HG02885 (cell line): Measurements from ENCODE around the gene HTRA1.

Source experiments
- ATAC-seq: cut with Tn5 transposase; IDR thresholded peaks from one replicate; pipeline ENCODE4 v1.9.1; 2021; ENCODE audit warnings: mild to moderate bottlenecking; ENCODE audit not compliant: unreplicated experiment, poor library complexity

Gene HTRA1

DNA sequence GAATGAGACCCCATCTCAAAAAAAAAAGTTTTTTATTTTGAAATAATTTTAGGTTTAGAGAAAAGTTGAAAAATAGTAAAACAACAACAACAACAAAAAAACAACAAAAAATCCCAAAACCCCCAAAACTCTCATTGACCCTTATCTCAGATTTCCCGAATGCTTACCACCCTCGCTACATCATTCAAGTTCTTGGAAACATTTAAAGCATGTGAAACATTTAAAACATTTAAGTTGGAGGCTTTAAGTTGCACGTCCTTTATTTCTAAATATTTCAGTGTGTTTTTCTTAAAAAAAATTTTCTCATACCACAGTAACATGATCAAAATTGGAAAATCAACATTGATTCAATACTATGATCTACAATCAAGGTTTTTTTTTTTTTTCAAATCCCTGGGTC lies 7.3 kb upstream of the HTRA1 start:
- no peak for ATAC-seq

DNA sequence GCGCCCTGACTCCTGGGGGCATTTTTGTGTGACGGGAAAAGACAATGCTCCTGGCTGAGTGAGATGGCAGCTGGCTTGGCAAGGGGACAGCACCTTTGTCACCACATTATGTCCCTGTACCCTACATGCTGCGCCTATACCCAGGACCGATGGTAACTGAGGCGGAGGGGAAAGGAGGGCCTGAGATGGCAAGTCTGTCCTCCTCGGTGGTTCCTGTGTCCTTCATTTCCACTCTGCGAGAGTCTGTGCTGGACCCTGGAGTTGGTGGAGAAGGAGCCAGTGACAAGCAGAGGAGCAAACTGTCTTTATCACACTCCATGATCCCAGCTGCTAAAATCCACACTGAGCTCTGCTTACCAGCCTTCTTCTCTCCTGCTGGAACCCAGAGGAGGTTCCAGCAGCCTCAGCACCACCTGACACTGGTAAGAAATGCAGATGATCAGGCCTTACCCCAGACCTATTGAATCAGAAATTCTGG lies 6.7 kb upstream of the HTRA1 start, which contains the start of gene ARMS2:
Gene ARMS2 (plus strand): TSS at position 51 of the 478 bp plus-strand sequence. CDS start 75 bp downstream, at position 126.
- ATAC-seq = no peak

DNA sequence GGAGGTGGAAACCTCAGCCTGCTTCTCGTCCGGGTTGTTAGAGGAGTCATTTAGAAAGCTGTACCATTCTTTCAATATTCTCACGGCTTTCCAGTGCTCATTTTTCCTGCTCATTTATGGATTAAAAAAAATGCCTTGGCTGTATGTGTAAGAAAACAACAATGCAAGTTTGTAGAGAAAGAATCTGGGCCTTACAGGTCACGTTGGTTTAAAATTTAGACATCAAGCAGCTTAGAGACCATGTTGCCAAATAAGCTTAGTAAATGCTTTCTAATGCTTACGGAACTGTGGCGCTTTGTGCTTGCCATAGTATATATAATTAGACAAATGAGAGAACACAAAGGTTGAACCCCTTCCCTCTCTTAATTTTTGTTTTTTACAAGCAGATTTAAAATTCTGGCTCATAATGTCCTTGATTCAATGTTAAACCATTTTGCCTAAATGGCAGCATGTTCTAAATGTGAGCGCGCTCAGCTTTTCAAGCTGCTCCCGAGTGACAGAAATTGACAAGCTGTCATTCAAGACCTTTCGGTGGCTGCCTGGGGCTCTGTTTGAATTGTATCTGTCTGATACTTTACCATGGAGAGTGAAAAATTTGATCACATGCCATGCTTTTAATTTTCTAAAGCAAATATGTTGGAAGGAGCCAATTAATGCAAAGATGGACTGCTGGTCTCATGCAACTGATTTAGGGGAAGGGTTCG lies 5.8 kb upstream of the HTRA1 start:
- no peak for ATAC-seq

DNA sequence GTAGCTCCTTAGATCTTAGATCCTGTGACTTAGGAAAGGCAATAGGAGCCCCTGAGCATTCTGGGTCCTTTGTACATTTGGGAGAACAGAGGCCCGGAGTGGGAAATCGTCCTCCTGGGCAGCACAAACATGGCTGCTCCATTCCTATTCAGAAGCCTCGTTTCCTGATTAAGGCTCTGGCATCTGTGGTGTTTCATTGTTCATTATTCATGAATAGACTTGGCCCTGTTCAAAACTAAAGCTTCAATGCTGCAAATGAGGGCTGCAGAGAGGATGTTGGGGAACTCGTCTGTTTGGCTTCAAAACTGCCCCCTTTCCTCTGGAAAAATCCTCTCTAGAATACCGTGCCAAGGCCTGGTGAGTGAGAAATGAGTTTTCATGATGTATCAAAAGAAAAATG lies 3.4 kb upstream of the HTRA1 start:
- no peak for ATAC-seq

DNA sequence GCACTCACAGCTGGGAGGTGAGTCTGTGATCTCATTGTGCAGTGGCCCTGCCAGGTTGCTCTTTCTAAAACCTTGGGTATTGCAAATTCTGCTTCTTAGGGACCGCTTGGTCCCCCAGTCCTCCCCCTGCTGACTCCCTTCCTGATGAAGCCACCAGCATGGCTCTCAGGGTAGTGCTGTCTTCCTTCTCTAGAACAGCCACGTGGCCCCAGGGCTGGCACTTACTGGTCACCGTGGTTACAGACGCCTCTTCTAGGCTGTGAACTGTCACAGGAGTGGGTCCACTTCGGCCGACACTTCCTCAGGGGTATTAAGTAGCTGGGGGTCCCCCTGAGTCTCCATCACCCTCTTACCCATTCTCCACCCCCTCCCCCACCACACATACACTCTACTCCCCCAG lies 2.7 kb upstream of the HTRA1 start:
- ATAC-seq = no peak

DNA sequence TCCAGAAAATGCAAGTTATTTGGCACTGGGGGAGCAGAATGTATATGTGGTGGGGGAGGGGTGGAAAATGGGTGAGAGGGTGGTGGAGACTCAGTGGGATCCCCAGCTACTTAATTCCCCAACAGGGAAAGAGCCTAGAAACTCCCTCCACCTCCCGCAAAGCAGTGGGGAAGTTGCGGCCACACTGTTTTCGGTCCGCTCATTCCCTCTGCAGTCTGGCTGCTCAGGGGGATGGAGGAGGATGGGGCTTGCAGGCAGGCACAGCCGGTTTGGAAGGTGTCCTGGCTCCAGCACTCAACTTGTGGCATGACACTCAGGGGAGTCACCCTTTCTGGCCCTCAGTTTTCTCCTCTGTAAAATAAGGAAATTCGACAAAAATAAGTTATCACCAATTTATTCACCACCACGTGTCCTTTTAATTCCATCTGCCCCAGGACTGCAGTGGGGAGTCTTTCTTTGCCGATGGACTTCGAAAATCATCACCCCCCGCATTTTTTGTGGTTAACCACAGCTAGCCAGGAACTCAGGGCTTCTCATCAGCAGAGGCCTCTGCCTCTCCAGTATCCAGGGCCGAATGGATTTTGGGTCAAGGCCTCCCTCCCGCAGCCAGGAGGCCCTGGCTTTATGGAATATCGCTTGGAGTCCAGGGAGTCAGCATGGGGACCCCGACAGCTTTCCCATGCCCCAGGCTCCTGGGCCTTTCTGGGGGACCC lies 1.6 kb upstream of the HTRA1 start:
- ATAC-seq = no peak

DNA sequence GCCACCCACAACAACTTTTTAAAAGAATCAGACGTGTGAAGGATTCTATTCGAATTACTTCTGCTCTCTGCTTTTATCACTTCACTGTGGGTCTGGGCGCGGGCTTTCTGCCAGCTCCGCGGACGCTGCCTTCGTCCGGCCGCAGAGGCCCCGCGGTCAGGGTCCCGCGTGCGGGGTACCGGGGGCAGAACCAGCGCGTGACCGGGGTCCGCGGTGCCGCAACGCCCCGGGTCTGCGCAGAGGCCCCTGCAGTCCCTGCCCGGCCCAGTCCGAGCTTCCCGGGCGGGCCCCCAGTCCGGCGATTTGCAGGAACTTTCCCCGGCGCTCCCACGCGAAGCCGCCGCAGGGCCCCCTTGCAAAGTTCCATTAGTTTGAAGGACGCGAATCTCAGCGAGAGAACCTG lies 461 bp upstream of the HTRA1 start:
- no peak for ATAC-seq

DNA sequence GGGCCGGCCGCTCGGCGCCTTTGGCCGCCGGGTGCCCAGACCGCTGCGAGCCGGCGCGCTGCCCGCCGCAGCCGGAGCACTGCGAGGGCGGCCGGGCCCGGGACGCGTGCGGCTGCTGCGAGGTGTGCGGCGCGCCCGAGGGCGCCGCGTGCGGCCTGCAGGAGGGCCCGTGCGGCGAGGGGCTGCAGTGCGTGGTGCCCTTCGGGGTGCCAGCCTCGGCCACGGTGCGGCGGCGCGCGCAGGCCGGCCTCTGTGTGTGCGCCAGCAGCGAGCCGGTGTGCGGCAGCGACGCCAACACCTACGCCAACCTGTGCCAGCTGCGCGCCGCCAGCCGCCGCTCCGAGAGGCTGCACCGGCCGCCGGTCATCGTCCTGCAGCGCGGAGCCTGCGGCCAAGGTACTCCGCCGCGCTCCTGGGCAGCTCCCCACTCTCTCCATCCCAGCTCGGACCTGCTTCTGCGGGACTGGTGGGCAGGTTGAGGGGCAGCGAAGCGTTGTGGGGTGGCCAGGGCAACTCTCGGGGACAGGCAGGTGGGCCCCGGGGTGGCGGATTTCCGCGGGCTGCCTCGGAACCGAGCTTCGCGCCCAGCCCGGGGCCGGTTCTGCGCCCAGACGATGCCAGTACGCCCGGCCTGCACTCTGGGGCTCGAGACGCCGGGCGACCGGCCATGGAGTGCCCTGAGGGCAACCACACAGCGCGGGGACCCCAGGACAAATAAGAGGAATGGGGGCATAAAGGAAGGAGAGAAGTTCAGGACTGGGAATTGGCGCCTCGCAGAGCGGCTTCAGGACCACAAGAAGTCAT lies 578 bp downstream of the HTRA1 start:
- ATAC-seq = no peak

DNA sequence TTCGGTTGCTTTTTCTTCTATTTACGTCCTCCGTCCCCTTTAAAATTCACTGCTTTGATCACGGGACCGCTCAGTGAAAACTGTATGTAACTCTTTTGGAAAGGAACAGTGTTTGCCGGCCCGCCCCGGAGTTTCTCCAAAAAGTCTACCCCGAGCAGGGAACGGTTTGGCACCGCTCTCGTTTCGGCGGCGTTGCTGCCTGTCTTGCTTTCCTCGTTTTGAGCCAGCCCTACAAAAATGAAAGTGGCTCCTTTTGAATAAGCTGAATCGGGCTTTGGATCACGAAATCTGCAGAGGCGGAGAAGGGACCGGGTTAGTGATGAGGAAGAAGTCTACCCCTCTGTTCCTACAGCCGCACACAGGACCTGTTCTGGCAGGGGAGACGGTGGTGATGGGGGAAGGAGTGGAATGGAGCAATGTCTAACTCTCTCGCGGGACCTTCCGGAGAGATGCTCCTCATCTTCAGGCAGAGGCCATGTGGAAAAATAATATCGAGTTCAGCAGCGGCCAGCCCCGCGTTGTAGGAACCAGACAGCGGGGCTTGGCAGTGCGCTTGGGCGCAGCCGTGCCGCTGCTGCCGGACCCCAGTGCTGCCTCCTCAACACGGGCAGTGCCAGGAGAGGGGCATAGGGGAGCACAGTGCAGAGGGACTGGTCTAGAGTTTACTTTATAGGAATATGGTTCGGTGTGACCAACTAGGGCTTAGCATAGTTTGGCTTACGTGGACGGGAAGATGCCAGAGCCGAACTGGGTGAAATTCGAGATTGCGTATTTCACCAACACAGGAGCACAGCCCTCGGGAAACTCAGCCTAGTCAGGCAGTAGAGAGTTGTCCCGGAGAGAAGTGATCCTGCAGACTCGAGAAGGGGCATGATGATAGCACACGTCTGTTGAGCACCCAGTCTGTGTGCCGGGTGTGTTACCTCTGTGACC lies 1.4 kb downstream of the HTRA1 start:
- ATAC-seq = no peak

DNA sequence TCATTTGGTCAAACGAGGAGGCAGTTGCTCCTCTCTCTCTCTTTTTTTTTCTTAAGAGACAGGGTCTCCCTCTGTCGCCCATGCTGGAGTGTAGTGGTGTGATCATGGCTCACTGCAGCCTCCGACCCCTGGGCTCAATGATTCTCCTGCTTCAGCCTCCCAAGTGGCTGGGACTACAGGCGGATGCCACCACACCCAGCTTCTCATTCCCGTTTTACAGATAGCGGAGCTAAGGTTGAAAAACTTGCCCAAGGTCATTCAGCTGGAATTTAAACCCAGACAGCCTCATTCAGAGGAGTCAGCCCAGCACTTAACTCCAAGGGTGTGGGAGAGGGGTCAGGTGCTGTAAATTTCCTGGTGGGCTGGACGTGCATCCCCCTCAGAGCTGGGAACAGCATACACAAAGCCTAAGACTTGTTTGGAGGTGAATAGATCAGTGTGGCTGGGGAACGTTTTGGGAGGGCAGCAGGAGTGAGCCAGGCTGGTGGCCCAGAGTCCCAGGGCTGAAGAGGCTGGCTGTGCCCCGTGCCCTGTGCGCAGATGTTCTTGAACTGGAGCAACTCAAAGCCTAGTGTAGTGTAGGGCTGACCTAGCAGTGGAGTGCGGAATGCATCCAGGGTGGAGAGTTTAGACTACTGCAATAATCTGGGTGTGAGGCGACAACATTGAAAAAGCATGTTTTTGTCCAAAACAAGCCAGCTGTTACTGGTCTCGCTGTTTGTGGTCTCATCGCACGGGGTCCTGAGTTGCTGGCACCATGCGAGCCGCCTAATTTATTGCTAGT lies 2.3 kb downstream of the HTRA1 start:
- no peak for ATAC-seq

DNA sequence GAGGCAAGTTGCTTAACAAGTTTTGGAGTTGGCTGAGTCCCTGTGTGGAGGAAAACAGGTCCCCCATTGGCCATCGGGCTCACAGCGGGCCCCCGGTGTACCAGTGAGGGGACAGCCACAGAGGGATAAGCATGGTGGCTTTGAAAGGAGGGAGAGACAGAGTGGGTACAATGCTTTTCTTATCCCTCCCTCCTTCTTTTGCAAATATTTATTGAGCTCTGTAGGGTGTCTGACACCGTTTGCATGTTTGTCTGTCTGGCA lies 2.8 kb downstream of the HTRA1 start:
- ATAC-seq = no peak

DNA sequence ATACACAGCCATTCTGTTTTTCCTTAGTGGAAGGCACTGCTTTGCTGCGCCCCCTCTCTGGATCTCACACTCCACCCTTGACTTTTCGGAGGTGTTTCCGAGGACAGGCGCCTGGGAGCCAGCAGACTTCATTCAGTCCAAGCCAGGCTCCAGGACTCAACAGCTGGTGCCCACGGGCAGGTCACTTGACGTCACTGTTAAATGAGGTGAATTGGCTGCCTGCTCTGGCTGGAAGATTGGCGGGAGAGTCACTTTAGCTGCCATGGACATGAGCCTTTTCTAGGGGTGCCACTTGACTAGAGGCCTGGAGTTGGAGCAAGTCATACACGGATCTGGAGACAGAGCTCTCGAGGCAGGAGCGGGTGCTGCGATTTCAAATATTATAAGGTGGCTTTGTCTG lies 3.2 kb downstream of the HTRA1 start:
- no peak for ATAC-seq

DNA sequence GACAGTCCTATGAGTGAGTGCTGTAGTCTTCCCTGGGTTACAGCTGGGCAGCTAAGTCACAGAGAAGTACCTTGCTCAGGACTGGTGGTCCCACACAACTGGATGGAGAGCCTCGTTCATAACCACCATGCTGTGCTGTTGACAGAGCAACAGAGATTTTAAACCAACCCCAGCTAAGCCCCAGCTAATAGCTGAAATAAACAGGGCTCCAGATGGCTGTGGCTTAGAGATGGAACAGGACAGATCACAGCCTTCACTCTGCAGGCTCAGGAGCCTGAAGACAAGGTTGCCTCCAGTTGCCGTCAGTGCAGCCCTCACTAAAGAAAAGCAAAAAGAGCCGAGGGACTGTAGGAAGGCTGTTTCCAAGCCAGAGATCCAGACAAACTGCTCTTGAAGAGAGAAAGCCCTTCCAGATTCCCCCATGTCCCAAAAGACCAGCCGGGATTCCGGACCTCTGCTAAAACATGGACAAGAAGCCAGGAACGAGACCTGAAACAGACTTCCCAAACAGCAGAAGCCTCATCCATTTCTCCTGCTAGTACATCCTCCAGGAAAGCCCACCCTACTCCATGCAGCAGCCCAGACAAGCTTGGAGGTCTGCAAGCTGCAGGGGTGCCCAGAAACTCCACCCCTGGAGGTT lies 4.2 kb downstream of the HTRA1 start:
- no peak for ATAC-seq

DNA sequence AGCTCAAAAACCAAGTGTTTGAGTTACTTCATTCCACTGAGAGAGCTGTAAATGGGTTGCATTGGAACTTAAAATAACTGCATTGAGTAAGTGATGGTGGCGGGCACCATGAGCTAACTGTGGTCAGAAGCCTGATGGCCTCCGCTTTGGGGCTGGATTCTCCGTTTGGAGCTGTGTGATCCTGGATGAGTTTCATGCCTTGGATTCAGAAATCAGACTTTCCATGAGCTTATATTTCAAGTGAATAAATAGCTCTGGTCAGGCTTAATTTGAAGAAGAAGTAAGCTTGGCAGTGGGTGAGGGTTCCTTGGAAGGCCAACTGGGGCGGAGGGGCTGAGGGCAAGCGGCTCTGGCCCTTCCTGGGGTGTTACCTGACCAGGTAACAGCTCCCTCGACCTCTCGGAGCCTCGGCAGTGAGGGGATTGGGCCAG lies 5.6 kb downstream of the HTRA1 start:
- ATAC-seq = no peak

DNA sequence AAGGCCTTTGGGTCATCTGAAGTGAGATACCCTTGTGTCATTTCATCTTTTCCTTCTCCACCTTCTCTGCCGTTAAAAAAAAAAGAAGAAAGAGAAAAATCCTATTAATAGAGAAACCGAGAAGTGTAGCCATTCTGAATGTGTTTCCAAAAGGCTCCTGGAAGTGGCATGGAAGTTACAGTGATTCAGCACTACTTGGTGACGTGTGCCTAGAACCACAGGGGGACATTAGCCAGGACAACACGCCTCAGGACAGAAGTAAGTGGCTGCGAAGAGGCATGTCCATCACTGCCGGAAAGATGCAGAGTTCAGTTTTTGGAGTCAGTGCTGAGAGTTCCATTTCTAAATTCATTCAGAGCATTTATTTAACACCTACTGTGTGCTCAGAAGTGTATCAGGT lies 6.3 kb downstream of the HTRA1 start:
- ATAC-seq = no peak

DNA sequence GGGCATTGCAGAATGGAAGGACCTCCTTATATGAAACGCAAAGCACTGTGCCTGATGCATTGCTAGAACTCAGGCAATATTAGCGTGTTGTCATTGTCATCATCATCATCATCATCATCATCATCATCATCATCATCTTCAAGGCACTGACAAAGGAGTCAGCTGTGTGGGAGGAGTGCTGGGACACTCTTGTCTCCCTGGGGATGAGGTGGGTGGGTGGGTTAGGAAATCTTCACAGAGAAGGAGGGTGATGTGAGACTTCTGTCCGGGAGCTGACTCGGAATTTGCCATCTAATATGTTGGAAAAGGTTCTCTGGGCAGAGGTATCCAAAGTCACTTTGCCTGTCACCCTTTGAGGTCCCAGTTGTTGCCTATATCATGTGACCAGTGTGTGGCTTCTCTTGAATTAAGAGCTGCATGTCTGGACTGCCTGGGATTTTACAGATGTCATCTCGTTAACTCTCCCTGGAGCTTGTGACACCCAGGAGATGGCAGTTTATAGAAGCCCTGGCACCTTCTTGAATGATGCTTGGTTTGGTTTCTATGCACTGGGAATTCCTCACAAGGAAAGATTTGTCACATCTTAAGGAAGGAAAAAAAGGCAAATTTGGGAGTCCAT lies 7.1 kb downstream of the HTRA1 start:
- no peak for ATAC-seq

DNA sequence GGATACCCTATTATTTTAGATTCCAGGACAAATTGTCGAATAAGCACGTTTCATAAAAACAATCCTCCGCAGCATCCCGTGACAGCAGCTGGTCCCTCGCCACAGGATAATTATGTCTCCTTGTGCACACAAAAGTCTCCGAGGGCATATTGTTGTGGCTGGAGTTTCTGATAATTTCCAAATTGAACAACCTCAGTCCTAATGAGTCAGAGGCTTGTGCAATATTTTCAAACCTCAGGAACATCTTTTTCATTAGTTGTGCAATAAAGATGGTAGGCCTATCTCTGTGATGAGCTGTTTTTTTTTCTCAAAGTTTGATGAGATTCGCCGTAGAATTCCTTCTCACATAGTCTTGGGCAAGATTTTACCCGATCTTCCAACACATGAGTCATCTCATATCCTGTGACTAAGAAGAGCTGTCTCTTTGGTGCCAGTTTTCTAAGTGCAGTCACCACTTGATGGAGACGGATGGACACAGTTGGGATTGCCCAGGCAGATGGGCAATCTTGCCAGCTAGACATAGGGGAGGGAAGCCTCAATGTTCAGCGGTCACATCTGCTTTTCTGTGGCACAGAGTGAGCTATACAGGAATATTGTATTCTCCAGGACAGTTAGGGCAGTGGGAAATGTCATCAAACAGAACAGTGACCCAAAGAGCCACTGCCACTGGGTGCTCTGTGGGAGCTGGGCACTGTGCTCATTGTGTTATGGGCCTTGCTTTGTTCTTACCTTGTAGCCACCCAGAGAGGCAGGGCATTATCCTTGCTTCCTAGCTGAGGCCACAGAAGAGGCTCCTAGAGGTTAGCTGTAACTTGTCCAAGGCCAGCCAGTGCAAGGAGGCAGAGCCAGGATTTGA lies 7.8 kb downstream of the HTRA1 start:
- no peak for ATAC-seq

DNA sequence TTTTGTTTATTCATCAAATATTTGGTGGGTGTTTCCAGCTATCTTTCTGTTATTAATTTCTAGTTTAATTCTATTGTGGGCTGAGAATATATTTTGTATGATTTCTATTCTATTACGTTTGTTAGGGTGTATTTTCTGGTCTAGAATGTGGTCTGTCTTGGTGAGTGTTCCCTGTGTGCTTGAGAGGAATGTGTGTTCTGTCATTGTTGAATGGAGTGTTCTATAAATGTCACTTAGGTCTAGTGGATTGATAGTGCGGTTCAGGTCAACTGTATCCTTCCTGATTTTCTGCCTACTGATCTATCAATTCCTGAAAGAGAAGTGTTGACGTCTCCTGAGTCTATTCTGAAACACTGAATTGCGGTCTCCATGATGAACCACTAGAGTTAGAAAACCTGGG lies 8.5 kb downstream of the HTRA1 start:
- no peak for ATAC-seq
